Brain microvascular endothelial cell (primary cell): ENCODE measurements around the gene TMEM161A.

Experiments
- DNase-seq: peaks from one replicate; pipeline ENCODE4 v3.0.0-alpha.2; 2020
- H3K27ac ChIP-seq: fragments of 250-450 bp; sonication (Bioruptor Pico); 2 replicates; pipeline ENCODE4 v1.5.1; 2020; ENCODE audit warnings: mild to moderate bottlenecking, moderate library complexity
- H3K27me3 ChIP-seq: fragments of 250-450 bp; sonication (Bioruptor Pico); replicated peaks from 2 replicates; pipeline ENCODE4 v1.5.1; 2020; ENCODE audit warnings: mild to moderate bottlenecking
- H3K36me3 ChIP-seq: fragments of 250-450 bp; sonication (Bioruptor Pico); replicated peaks from 2 replicates; pipeline ENCODE4 v1.5.1; 2020; ENCODE audit warnings: mild to moderate bottlenecking
- H3K4me3 ChIP-seq: 2 replicates; pipeline ENCODE4 v1.5.1; 2011; ENCODE audit warnings: low read depth, mild to moderate bottlenecking, control low read depth, low read length, moderate library complexity
- in situ Hi-C: cut with HindIII; loops from 2 replicates; pipeline ENCODE4 v1.10.0; 2017; ENCODE audit warnings: low sequenced_read_pairs, low pct_ligation_motif_present
- TF ChIP-seq, protein P1 (sequence below): IDR thresholded peaks from 2 replicates; pipeline ENCODE4 v1.5.1; 2011; ENCODE audit warnings: low read depth, mild to moderate bottlenecking, moderate library complexity, low read length, control low read depth, inconsistent platforms; ENCODE audit errors: missing control alignments

Gene TMEM161A

GRCh38 chr19:19077103-19077502, 61.2 kb downstream of the TMEM161A start:
- no peak for DNase-seq
- Histone ChIP-seq H3K4me3 (no peak overlapping the region), H3K27me3 (no peaks in the 10 kb centered on the region), H3K36me3 (no peaks in the 10 kb centered on the region), H3K27ac (no peak overlapping the region)
- TF ChIP-seq, protein P1, sequence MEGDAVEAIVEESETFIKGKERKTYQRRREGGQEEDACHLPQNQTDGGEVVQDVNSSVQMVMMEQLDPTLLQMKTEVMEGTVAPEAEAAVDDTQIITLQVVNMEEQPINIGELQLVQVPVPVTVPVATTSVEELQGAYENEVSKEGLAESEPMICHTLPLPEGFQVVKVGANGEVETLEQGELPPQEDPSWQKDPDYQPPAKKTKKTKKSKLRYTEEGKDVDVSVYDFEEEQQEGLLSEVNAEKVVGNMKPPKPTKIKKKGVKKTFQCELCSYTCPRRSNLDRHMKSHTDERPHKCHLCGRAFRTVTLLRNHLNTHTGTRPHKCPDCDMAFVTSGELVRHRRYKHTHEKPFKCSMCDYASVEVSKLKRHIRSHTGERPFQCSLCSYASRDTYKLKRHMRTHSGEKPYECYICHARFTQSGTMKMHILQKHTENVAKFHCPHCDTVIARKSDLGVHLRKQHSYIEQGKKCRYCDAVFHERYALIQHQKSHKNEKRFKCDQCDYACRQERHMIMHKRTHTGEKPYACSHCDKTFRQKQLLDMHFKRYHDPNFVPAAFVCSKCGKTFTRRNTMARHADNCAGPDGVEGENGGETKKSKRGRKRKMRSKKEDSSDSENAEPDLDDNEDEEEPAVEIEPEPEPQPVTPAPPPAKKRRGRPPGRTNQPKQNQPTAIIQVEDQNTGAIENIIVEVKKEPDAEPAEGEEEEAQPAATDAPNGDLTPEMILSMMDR: no peak
- in situ Hi-C loops: no loop called here

DNA sequence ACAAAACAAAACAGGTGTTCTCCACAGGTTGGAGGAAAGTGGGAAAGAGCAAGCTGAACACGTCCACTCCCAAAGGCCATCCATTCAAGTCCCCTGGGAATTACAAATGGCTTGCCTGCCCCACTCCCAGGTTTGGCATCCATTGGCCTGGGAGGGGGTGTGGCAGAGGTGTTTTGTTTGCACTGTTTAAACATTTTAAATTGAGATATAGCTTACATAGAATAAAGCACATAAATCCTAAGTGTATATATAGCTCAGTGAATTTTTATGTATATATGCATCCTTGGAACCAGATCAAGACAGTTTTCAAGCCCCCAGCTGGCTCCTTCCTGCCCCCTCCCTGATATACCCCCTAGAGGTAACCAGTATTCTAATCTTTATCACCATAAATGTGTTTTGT, 61.8 kb downstream of the TMEM161A start:
- TF ChIP-seq, protein P1: no peak
- in situ Hi-C loops: no loop called here
- Histone ChIP-seq H3K36me3 (no peaks in the 10 kb centered on the region), H3K27ac (no peak overlapping the region), H3K4me3 (no peak overlapping the region), H3K27me3 (no peaks in the 10 kb centered on the region)
- DNase-seq: no peak

- in situ Hi-C loops: no loop called here
- Histone ChIP-seq H3K27me3 (no peaks in the 10 kb centered on the region), H3K36me3 (no peaks in the 10 kb centered on the region), H3K27ac (no peak overlapping the region), H3K4me3 (no peak overlapping the region)
- DNase-seq: no peak
- TF ChIP-seq, protein P1: no peak
These were observed 63.2 kb downstream of the TMEM161A start for GRCh38 chr19:19075126-19075525.

- in situ Hi-C loops: no loop called here
- TF ChIP-seq, protein P1: no peak
- H3K27me3 ChIP-seq: no peaks in the 10 kb centered on the region
These were observed 63.9 kb downstream of the TMEM161A start for GRCh38 chr19:19074196-19074882.

GRCh38 chr19:19071897-19072296, 66.4 kb downstream of the TMEM161A start:
- TF ChIP-seq, protein P1: no peak
- Histone ChIP-seq H3K36me3 (no peaks in the 10 kb centered on the region), H3K27ac (no peak overlapping the region), H3K27me3 (no peaks in the 10 kb centered on the region), H3K4me3 (no peak overlapping the region)
- no peak for DNase-seq
- in situ Hi-C loops: no loop called here

More at GRCh38 chr19:19074196-19074882, 63.9 kb downstream of the TMEM161A start:
- no peaks in the 10 kb centered on the region for H3K36me3 ChIP-seq
- no peak for DNase-seq
- H3K4me3 ChIP-seq: no peak overlapping the region
- H3K27ac ChIP-seq: no peak overlapping the region
